Measurements from ENCODE around the gene TRAF2. TPM values are rescaled to one million over a fixed set of nuclear protein-coding genes. Genes with fewer than 3 reads are reported as not detected.

TRAF2 gene
- total RNA-seq, 1 experiment from 2014 or later: 61.9 TPM

DNA sequence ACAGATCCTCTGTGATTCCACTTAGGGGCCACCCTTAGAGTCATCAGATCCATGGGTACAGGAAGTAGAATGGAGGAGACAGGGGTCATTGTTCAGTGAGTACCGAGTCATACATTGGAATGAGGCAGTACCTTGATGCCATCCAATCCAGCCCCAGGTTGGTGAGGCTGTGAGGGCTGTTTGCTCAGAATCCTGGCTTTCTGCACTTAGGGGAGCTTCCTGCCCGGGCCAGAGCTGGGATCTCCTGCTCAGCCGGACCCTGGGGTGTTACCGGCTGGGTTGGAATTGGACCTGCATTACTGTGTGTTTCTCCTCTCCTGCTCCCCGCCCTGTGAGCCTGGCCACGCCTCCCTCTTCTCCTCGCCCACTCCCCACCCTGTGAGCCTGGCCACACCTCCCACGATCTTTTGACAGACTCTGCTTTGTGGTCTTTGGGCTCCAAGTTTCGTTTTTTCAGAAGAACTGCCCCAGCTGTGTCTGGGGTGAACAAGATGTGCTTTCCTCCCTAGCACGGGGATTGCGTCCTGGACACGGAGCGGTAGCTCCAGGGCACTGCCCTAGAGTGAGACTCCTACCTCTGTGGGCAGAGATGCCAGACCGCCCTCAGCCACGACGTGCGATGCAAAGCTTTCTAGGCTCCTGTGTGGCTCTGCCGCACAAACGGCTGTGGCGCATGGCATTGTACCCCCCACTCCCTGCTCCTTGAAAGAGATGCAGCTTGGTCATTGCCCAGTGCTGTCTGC, 15.4 kb downstream of the TRAF2 start:
- in situ Hi-C loops (cut with HindIII; ENCODE audit: low pct_unique_long_range_greater_than_20kb, low sequenced_read_pairs): no loop called here

GRCh38 chr9:136902259-136902821, 16.0 kb downstream of the TRAF2 start:
- in situ Hi-C loops (cut with HindIII; ENCODE audit: low pct_unique_long_range_greater_than_20kb, low sequenced_read_pairs): no loop called here
- DNase-seq (ENCODE audit: low read depth): peak; percentile 93

More for the DNA sequence above, 15.4 kb downstream of the TRAF2 start:
- DNase-seq (ENCODE audit: low read depth): peak; percentile 91

GRCh38 chr9:136903041-136903554, 16.8 kb downstream of the TRAF2 start:
- no peak for DNase-seq (ENCODE audit: low read depth)
- in situ Hi-C loops (cut with HindIII; ENCODE audit: low pct_unique_long_range_greater_than_20kb, low sequenced_read_pairs): no loop called here

DNA sequence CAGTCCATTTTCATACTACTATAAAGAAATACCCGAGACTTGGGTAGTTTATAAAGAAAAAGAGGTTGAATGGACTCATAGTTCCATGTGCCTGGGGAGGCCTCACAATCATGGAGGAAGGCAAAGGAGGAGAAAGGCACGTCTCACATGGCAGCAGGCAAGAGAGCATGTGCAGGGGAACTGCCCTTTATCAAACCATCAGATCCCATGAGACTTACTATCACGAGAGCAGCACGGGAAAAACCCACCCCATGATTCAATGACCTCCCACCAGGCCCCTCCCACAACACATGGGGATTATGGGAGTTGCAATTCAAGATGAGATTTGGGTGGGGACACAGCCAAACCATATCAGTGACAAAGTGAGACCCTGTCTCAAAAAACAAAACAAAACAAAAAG, 19.9 kb downstream of the TRAF2 start:
- in situ Hi-C loops (cut with HindIII; ENCODE audit: low pct_unique_long_range_greater_than_20kb, low sequenced_read_pairs): no loop called here
- no peak for DNase-seq (ENCODE audit: low read depth)

DNA sequence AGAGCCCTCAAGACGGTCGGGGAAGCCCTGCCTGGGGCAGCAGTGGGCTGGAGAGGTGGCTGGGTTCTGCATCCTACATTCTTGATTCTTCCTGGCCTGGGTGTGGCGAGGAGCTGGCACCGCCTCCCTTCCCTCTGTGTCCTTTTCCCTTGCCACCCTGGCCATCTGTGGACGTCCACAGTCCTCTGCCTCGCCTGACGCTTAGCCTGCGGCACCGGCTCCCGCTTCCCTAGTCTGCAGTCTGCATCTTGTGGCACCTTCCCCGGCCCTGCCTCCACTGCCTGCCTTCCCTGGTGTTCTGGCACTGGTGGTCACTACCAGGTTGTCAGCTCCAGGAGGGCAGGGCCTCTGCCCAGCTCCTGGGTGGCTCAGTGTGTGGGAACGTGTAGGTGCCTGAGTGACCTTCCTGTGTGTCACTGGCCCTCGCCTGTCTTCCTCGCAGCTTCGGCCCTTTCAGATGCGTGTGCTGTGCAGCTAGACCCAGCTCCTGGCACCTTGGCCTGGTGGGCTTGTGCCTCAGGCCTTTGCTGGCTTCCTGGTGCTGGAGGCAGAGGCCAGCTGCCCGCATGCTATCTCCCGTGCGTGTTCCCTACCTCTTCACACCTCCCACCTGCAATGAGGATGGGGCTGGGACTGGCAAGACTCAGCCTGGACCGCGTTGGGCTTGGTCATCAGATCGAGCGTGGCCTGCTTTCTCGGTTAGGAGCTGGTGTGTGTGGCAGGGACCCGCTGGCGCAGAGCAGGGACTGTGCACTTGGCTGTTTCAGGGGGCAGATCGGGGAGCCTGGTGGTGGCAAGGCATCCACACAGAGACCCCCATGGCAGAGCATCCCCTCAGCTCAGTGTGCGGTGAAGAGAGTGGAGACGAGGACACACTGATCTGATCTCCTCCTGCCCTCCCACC, 20.9 kb downstream of the TRAF2 start:
- no peak for DNase-seq (ENCODE audit: low read depth)
- in situ Hi-C loops (cut with HindIII; ENCODE audit: low pct_unique_long_range_greater_than_20kb, low sequenced_read_pairs): no loop called here

GRCh38 chr9:136910197-136910900, 24.0 kb downstream of the TRAF2 start:
- in situ Hi-C loops (cut with HindIII; ENCODE audit: low pct_unique_long_range_greater_than_20kb, low sequenced_read_pairs): no loop called here
- no peak for DNase-seq (ENCODE audit: low read depth)

DNA sequence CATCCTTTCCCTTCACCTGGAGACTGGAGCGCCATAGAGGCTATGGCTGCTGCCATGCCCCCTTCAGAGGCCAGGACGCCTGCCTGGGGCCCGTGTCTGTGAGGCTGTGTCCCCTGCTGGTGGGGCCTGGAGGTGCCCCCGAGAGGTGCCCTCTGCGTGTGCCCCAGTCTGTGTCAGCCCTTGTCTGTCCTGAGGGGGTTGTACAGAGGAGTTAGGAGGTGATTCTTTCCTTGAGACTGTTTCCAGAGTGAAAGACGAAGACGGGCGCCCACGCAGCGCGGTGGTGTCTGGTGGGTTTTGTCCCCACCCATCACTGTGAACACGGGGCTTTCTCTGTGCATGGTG, 24.6 kb downstream of the TRAF2 start:
- in situ Hi-C loops (cut with HindIII; ENCODE audit: low pct_unique_long_range_greater_than_20kb, low sequenced_read_pairs): no loop called here
- DNase-seq (ENCODE audit: low read depth): no peak

GRCh38 chr9:136913701-136914438, 27.6 kb downstream of the TRAF2 start:
- no peak for DNase-seq (ENCODE audit: low read depth)

GRCh38 chr9:136915632-136916329, 29.5 kb downstream of the TRAF2 start:
- DNase-seq (ENCODE audit: low read depth): no peak

More at GRCh38 chr9:136913701-136914438, 27.6 kb downstream of the TRAF2 start:
- in situ Hi-C loops (cut with HindIII; ENCODE audit: low pct_unique_long_range_greater_than_20kb, low sequenced_read_pairs): no loop called here

GRCh38 chr9:136916330-136917184, 30.2 kb downstream of the TRAF2 start:
- in situ Hi-C loops (cut with HindIII; ENCODE audit: low pct_unique_long_range_greater_than_20kb, low sequenced_read_pairs): no loop called here
- DNase-seq (ENCODE audit: low read depth): no peak

More at GRCh38 chr9:136915632-136916329, 29.5 kb downstream of the TRAF2 start:
- in situ Hi-C loops (cut with HindIII; ENCODE audit: low pct_unique_long_range_greater_than_20kb, low sequenced_read_pairs): no loop called here

DNA sequence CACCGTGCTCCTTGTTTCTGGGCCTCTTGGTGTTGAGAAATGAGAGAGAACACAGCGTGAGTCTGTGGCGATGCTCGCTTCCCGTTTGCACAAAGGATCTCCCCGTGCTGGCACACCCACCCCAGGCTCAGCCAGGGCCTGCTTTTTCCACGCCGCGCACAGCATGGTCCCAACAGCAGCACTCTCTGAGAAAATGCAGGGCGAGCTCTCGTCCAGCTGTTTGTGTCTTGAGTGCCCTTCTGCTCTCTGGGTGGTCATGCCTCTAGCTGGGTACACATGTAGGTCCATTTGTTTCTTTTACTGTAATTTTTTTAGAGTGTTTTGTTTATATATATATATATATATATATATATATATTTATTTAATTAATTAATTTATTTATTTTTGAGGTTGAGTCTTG, 31.6 kb downstream of the TRAF2 start:
- no peak for DNase-seq (ENCODE audit: low read depth)
- in situ Hi-C loops (cut with HindIII; ENCODE audit: low pct_unique_long_range_greater_than_20kb, low sequenced_read_pairs): no loop called here

- no peak for DNase-seq (ENCODE audit: low read depth)
- in situ Hi-C loops (cut with HindIII; ENCODE audit: low pct_unique_long_range_greater_than_20kb, low sequenced_read_pairs): no loop called here
Observed at GRCh38 chr9:136920069-136920468, 33.8 kb downstream of the TRAF2 start.

DNA sequence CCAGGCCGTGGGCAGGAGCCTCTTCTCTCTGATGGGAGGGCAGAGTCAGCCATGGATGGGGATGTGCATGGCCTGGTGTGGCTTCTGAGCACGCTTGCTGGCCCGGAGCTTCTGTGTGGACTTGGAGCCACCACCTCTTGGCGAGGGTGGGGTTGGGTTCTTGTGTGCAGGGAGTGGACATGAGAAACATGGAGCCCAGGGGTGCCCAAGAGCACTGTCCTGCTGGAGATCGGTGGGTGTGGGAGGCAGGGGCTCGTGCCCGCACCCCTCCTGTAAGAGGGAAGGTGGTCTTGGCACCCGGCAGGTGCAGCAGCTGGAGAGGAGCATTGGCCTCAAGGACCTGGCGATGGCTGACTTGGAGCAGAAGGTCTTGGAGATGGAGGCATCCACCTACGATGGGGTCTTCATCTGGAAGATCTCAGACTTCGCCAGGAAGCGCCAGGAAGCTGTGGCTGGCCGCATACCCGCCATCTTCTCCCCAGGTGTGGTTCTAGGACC, 34.5 kb downstream of the TRAF2 start:
- in situ Hi-C loops (cut with HindIII; ENCODE audit: low pct_unique_long_range_greater_than_20kb, low sequenced_read_pairs): no loop called here
- no peak for DNase-seq (ENCODE audit: low read depth)

GRCh38 chr9:136921307-136921706, 35.0 kb downstream of the TRAF2 start:
- in situ Hi-C loops (cut with HindIII; ENCODE audit: low pct_unique_long_range_greater_than_20kb, low sequenced_read_pairs): no loop called here
- no peak for DNase-seq (ENCODE audit: low read depth)

DNA sequence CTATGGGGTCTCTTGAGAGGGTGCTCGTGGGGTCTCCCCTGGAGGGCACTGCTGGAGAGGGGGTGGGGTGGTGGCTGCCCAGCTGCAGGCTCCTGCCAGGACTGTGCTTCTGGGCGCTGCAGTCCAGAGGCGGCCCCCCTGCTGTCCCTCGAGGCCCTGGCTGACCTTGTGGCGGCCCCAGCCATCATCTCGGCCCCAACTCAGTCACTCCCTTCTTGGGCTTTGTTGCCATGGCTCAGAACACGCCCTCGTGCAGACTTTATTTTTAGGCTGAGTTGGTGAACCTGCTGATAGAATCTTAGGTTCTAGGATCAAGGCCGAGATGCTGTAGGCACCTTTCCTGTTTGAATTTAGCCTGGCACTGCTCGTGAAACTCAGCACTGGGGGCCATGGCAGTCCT, 35.4 kb downstream of the TRAF2 start:
- in situ Hi-C loops (cut with HindIII; ENCODE audit: low pct_unique_long_range_greater_than_20kb, low sequenced_read_pairs): no loop called here
- DNase-seq (ENCODE audit: low read depth): no peak

- DNase-seq (ENCODE audit: low read depth): no peak
- in situ Hi-C loops (cut with HindIII; ENCODE audit: low pct_unique_long_range_greater_than_20kb, low sequenced_read_pairs): no loop called here
Observed at GRCh38 chr9:136922540-136922939, 36.2 kb downstream of the TRAF2 start.
